Spinal cord (tissue), 10 donors: ENCODE results near the gene CLIC1. TPM values are rescaled to one million over a fixed set of nuclear protein-coding genes. Genes with fewer than 3 reads are reported as not detected.

Experiments
- DNase-seq, 6 donors: peaks; one replicate each; pipeline versions ENCODE4 v3.0.0 to v3.0.0-alpha.2; 2013 to 2015; ENCODE audit warnings: low spot score in 6 of 6, low read depth in 4 of 6
- H3K27ac ChIP-seq: one replicate; pipeline ENCODE4 v1.5.1; 2013; ENCODE audit warnings: low read depth, low read length, control low read depth
- H3K27me3 ChIP-seq: one replicate; pipeline ENCODE4 v1.6.1; 2013; ENCODE audit warnings: low read length; ENCODE audit not compliant: control insufficient read depth, insufficient read depth
- H3K36me3 ChIP-seq: one replicate; pipeline ENCODE4 v1.6.1; 2013; ENCODE audit warnings: low read length; ENCODE audit not compliant: control insufficient read depth, insufficient read depth
- H3K4me1 ChIP-seq: one replicate; pipeline ENCODE4 v1.6.1; 2013; ENCODE audit warnings: low read length; ENCODE audit not compliant: control insufficient read depth, insufficient read depth
- H3K4me3 ChIP-seq: one replicate; pipeline ENCODE4 v1.5.1; 2013; ENCODE audit warnings: low read depth, low read length, control low read depth
- H3K9me3 ChIP-seq: one replicate; pipeline ENCODE4 v1.6.1; 2013; ENCODE audit warnings: low read length; ENCODE audit not compliant: control insufficient read depth, insufficient read depth
- WGBS: methylation state at CpG from one replicate; pipeline ENCODE4 v1.1.5; 2013; ENCODE audit warnings: missing lambda C conversion rate; ENCODE audit not compliant: insufficient coverage; 5-methylcytosine and 5-hydroxymethylcytosine counted together
- polyA plus RNA-seq, 2 donors: library from polyadenylated mRNA; unstranded; fragments of 120-200 nt; gene quantifications; one replicate each; pipeline ENCODE4 v1.2.1, GENCODE V29; 2013; ENCODE audit not compliant: insufficient read length in 2 of 2
- total RNA-seq, 2 donors: library from RNA; depleted of rRNA in 1 of 2; stranded (reverse); fragments of 120-200 nt in 1 of 2; fragments of >200 nt in 1 of 2; gene quantifications; one replicate each; pipeline versions ENCODE4 v1.2.3 to v1.2.4, GENCODE V29; 2013 to 2014
- donor health status: healthy.

Gene CLIC1
- total and polyA plus RNA-seq, 4 donors = 73.5 to 322 (median 91.7) TPM

DNA sequence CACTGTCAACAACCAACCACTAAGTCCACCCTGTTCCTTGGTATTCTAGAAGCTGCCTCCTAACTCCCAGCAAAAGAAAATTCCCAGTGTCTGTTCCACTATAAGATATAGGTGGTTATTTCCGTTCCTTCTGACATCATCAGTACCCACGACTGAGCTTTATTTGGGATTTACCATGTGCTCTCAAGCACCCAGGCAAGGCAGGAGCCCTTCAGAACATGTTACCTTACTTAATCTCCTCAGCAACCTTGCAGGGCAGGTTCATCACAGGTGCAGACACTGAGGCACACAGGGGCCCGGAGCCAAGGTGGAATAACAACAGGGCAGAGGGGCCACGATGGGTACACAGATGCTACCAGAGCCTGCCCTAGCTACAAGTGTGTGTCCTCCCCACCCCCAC lies 44.0 kb downstream of the CLIC1 start:
- Histone ChIP-seq H3K4me3 (no peak overlapping the region), H3K4me1 (no peaks in the 10 kb centered on the region), H3K27ac (no peak overlapping the region), H3K9me3 (no peaks in the 10 kb centered on the region), H3K36me3 (peaks cover 91% of the 10 kb centered on the region), H3K27me3 (no peaks in the 10 kb centered on the region)
- 81% methylated on average over 3 of the region's 4 CpGs for WGBS
- no peak for DNase-seq

DNA sequence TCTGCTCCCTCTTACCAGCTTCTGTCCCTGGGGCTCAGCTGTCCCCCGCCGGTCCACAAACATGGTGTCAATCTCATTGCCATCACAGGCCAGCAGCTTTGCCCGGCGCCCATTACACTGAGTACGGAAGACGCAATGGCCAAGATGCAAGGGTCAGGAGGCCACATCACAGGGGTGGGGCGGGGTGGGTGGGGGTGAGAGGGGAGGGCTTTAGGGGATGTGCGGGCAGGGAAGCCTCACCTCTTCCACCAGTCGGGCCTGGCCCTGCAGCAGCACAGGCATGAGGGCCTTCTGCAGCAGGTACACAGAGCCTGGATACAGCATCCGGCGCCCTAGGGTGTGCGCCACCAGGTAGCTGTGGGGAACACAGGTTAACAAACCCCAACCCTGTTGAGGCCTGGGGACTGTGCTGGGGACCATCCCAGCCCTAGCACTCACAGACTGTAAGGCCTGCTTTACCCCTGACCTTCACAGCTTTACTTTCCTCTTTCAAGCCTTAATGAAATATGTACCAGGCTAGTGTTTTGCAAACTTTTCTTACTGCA lies 44.7 kb downstream of the CLIC1 start:
- no peaks in the 10 kb centered on the region for H3K27me3 ChIP-seq
- peaks cover 94% of the 10 kb centered on the region for H3K36me3 ChIP-seq
- DNase-seq = no peak
- H3K9me3 ChIP-seq = no peaks in the 10 kb centered on the region
- 87% methylated on average over 5 of the region's 12 CpGs for WGBS
- no peak overlapping the region for H3K4me3 ChIP-seq
- no peaks in the 10 kb centered on the region for H3K4me1 ChIP-seq
- no peak overlapping the region for H3K27ac ChIP-seq

DNA sequence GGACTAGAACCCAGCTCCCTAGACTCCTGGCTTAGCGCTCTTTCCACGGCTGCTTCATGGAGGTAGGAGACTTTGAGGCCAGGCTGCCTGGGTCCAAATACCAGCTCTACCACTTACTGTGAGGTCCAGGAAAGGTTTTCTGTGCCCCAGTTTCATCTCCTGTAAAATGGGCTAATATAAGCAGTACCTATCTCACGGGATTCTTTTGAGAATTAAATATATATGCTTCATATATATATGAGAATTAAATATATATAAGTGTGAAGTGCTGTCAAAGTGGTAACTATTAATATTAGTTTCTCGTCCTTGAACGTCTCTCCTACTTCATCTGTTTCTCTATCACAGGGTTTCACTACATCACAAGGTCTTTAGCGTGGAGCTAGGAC lies 45.3 kb downstream of the CLIC1 start:
- no peak for DNase-seq
- H3K36me3 ChIP-seq = peaks cover 94% of the 10 kb centered on the region
- no peak overlapping the region for H3K27ac ChIP-seq
- H3K9me3 ChIP-seq = no peaks in the 10 kb centered on the region
- H3K4me1 ChIP-seq = no peaks in the 10 kb centered on the region
- WGBS = 92% methylated on average over 2 of the region's 6 CpGs
- H3K27me3 ChIP-seq = no peaks in the 10 kb centered on the region
- H3K4me3 ChIP-seq = no peak overlapping the region

DNA sequence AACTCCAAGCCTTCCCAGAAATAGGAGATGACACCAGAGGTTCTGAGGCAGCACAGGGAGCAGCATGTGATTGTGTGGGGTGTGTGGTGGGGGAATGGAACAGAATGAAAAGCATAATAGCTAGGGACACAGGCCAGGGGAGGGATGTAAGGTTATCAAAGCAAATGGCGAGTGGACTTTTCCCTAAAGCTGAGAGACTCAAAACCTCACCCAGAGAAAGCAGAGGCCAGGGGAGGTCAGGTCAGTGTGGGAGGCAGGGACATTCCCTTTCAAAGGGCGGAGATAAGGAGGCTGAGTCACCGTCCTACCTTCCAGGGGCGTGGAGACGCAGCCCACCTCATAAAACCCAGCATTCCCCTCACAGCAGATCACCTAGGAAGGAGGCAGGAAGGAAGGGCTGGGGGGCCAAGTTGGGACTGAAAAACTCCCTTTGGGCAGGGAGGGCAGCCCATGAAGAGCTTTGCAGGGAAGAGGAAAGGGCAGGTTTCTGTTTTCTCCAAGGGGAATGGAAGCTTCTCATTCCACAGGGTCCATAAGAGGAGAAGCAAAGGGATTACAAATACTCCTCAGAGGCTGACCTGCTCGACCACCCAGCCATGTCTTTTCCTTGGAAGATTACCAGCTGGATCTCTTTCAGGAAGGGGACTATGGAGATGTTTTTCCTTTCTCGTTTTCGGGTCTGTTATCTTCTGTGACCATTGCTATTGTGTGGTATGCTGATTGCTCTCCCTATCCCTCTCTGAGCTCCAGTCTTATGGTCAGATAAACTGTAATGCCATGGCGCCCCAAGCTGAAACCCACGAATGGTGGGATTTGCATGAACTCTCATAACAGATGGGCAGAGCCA lies 45.9 kb downstream of the CLIC1 start:
- H3K36me3 ChIP-seq = peaks cover 94% of the 10 kb centered on the region
- H3K4me3 ChIP-seq = no peak overlapping the region
- no peak overlapping the region for H3K27ac ChIP-seq
- H3K9me3 ChIP-seq = no peaks in the 10 kb centered on the region
- 58% methylated on average over 3 of the region's 10 CpGs for WGBS
- H3K4me1 ChIP-seq = no peaks in the 10 kb centered on the region
- no peaks in the 10 kb centered on the region for H3K27me3 ChIP-seq
- no peak for DNase-seq

DNA sequence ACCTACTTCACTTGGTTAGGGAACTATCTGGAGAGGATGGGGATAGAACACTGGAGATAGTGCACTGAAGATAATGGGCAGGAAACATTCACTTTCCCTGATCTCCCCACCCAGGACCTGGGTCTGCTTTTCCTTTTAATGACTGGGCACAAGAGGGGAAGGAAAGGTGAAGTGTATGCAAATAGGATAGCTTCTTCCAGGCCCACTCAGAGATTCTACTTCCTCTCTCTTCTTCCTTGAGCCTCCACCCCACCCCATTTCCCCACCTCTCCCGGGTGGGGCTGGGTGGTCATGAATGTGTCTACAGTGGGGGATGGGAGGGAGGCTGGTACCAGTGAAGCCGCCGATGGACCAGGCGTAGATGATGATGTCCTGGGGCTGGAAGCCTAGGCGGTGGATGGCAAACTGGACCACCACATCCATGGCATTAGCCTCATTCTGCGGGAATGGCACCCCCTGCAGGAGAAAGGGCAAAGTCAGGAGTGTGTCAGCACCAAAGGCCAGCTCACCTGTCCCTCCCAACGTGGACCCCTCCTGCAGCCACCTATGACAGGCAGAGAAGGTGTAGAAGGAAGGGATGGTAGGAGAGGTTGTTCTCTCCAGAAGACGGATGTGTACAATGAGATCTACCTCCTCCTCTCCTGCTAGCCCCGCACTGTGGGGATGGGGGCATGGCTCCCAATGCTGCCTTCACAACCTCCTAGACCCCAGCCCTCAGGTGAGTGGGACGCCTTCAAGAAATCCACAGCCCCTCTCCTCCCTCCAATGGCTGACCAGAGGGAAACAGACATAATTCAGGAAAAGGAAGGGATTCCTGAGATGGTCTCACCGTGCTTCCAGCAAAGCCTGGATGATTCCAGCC lies 46.9 kb downstream of the CLIC1 start:
- no peaks in the 10 kb centered on the region for H3K4me1 ChIP-seq
- peaks cover 90% of the 10 kb centered on the region for H3K36me3 ChIP-seq
- H3K9me3 ChIP-seq = no peaks in the 10 kb centered on the region
- H3K27me3 ChIP-seq = no peaks in the 10 kb centered on the region
- WGBS = 85% methylated on average over 7 of the region's 11 CpGs
- H3K27ac ChIP-seq = no peak overlapping the region
- DNase-seq = no peak
- no peak overlapping the region for H3K4me3 ChIP-seq

DNA sequence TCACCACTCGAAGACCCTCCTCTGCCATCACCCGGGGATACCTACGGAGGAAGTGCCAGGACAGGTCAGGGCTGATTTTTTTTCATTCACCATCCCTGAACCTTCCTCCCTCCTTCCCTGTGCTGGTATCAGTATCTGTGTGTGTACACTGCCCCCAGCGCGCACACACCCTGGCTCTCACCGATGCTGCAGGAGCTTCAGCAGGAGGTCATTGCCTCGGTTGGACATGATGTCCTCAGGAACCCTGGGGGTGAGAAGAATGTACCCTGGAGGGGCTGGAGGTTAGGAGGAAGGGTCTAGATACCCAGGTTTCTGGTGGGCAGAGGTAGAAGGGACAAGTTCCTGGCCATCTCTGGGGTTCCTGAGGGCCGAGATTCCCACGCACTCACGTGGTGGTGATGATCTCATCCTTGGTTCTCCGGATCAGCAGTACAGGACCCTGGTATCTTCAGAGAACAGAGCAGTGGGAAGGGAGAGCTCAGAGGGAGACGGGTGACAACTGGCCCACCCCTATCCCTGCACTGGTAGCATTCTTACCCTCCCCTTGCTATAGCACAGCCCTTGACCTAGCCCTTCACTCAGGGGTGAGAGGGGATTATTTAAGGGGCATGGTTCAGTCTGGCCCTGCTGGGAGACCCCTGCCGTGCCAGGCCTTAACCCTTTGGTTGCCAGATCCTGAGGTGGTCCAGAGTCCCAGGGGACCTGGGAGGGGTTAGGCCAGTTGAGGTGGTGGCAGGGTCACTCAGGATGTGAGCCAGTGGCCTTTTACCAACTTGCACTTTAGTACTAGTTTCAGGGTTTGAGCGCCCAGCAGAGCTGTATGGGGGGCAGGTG lies 48.3 kb downstream of the CLIC1 start:
- H3K4me1 ChIP-seq = peaks cover 8% of the 10 kb centered on the region
- H3K9me3 ChIP-seq = no peaks in the 10 kb centered on the region
- DNase-seq = no peak
- no peak overlapping the region for H3K4me3 ChIP-seq
- no peaks in the 10 kb centered on the region for H3K27me3 ChIP-seq
- H3K27ac ChIP-seq = no peak overlapping the region
- WGBS = 85% methylated on average over 9 of the region's 14 CpGs
- H3K36me3 ChIP-seq = peaks cover 84% of the 10 kb centered on the region

DNA sequence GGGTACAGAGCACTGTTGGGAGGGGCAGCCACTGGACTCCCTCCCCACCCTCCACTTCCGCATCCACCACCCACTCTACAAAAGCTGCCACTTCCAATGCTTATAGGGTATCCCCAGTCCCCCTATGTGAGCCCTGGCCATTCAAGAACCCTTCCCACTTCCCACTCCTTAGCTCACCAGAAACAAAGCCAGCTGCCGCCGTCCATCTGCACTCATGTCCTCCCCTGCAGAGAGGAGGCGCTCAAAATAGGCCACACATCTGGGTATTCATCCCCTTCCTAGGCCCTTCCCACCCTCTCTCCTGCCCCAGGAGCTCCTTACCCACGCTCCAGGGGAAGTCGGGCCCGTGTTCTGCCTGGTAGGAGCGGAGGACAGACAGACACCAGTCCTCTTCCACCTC lies 49.0 kb downstream of the CLIC1 start:
- H3K36me3 ChIP-seq = peaks cover 77% of the 10 kb centered on the region
- peaks cover 16% of the 10 kb centered on the region for H3K4me1 ChIP-seq
- WGBS = 73% methylated on average over 5 of the region's 8 CpGs
- no peaks in the 10 kb centered on the region for H3K9me3 ChIP-seq
- DNase-seq = no peak
- no peaks in the 10 kb centered on the region for H3K27me3 ChIP-seq
- no peak overlapping the region for H3K4me3 ChIP-seq
- no peak overlapping the region for H3K27ac ChIP-seq

DNA sequence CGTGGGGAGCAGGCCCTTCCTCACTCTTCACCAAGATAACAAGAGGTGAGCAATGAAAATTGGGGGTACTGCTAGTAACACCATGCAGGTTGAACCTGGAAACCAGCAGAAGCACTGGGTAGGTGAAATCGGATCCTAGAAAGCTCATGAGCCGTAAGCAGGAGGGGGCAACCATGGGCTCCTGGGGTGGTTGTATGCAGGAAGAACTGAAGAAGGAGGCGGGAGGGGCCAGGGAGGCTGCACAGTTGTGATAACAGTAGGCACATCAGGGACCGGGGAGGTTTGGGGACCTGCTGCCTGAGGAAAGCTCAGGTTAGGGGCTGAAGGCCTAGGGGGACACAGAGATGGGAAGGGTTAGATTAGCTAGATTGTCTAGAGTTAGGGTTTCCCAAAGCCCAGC lies 49.8 kb downstream of the CLIC1 start:
- no peak for DNase-seq
- Histone ChIP-seq H3K27ac (no peak overlapping the region), H3K4me3 (no peak overlapping the region), H3K36me3 (peaks cover 71% of the 10 kb centered on the region), H3K9me3 (no peaks in the 10 kb centered on the region), H3K27me3 (no peaks in the 10 kb centered on the region), H3K4me1 (peaks cover 24% of the 10 kb centered on the region)
- WGBS = 83% methylated on average over 4 of the region's 5 CpGs

DNA sequence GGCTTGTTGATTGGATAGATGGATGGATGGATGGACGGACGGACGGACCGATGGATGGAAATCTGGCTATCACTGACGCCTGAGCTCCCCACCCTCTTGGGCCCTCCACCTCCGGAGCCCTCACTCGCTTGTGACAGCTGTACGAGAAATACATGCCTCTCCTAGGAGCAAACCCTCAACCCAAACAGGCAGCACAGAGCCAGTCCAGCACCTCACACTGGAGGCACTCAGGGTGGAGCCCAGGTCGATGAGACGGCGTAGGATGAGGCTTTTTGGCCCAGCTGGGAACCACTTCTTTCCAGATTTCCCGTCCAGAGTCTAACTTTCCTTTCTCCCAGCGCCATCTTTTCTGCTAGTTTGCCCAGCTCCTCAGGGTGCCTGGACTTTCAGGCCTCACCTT lies 52.7 kb downstream of the CLIC1 start:
- H3K4me1 ChIP-seq = peaks cover 39% of the 10 kb centered on the region
- peak in 2 of 6 donors; percentile 23 to 54 for DNase-seq
- WGBS = 41% methylated on average over 7 of the region's 13 CpGs
- H3K27ac ChIP-seq = peak overlapping the region; percentile 86
- H3K9me3 ChIP-seq = no peaks in the 10 kb centered on the region
- no peaks in the 10 kb centered on the region for H3K27me3 ChIP-seq
- peaks cover 47% of the 10 kb centered on the region for H3K36me3 ChIP-seq
- peak overlapping the region; percentile 47 for H3K4me3 ChIP-seq
